NCI-H510A (cell line): Measurements from ENCODE around the gene BACH2.
"Not testable (repeated sequence)": the region's sequence is repeated elsewhere in the genome, so short reads cannot be mapped to it uniquely, and the experiment has no call there.

Source experiments
- DNase-seq: peaks from one replicate; lab custom pipeline; 2025; lab: John Stamatoyannopoulos, UW

Gene BACH2

DNA sequence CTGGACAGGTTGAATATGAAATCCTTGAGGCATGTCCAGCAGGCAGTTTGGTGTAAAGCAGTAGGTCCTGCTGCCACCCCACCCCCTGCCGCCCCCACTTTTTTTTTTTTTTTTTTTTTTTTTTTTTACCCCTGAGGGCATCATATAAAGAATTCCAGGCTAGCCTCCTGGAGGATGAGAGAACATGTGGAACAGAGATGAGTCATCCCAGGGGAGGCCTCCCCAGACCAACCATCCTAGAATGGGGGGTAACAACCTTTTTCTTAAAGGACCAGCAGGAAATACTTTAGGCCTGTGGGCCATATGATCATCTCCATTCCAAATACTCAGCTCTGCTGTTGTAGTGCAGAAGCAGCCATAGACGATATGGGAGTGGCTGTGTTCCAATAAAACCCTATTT lies 231.5 kb downstream of the BACH2 start:
- no peak for DNase-seq

GRCh38 chr6:90062667-90063066 lies 234.0 kb downstream of the BACH2 start:
- no peak for DNase-seq

GRCh38 chr6:90062051-90062450 lies 234.6 kb downstream of the BACH2 start:
- no peak for DNase-seq

DNA sequence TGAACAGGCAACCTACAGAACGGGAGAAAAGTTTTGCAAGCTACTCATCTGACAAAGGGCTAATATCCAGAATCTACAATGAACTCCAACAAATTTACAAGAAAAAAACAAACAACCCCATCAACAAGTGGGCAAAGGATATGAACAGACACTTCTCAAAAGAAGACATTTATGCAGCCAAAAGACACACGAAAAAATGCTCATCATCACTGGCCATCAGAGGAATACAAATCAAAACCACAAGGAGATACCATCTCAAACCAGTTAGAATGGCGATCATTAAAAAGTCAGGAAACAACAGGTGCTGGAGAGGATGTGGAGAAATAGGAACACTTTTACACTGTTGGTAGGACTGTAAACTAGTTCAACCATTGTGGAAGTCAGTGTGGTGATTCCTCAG lies 237.5 kb downstream of the BACH2 start:
- DNase-seq: not testable (repeated sequence)

- DNase-seq: not testable (repeated sequence)
Measured at GRCh38 chr6:90055924-90056323, 240.7 kb downstream of the BACH2 start.

GRCh38 chr6:90054193-90054592 lies 242.4 kb downstream of the BACH2 start:
- DNase-seq: not testable (repeated sequence)

GRCh38 chr6:90053614-90054013 lies 243.0 kb downstream of the BACH2 start:
- no peak for DNase-seq

DNA sequence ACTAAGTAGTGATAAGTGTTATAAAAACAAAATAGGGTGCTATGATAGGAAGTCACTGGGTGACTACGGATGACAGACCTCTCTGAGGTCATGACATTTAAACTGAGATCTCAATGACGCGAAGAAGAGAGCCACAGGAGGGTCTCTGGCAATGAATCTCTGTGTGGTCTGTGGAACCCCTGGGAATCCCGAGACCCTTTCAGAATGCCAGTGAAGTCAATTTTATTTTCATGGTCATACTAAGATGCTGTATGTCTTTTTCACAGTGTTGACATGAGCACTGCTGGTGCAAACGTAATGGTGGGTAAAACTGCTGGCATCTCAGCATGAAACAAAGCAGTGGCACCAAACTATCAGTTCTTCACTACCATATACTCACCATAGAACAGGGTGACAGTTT lies 247.3 kb downstream of the BACH2 start:
- DNase-seq: no peak

GRCh38 chr6:90048206-90048967 lies 248.3 kb downstream of the BACH2 start:
- DNase-seq: no peak

DNA sequence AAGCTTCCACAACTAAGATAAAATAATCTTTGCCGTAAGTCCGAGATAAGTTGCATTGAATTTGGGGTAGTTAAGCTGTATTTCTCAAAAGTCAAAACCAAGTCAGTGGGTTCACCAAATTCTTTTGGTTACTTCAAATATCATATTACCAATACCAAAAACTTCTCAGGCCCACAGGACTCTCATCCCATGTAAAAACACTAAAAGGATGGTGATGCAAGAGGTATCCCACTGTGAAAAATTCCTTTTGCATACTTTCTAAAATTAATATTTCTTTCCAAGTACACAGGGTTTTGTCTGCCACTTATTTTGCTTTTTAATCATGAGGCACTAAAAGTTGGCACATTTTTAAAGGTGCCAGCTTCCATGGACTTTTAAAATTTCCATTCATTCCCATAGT lies 251.1 kb downstream of the BACH2 start:
- DNase-seq: no peak

GRCh38 chr6:90044833-90045381 lies 251.7 kb downstream of the BACH2 start:
- DNase-seq: no peak

- DNase-seq: no peak
Measured at GRCh38 chr6:90044182-90044832, 252.3 kb downstream of the BACH2 start.

GRCh38 chr6:90040931-90041330 lies 255.7 kb downstream of the BACH2 start:
- DNase-seq: no peak

DNA sequence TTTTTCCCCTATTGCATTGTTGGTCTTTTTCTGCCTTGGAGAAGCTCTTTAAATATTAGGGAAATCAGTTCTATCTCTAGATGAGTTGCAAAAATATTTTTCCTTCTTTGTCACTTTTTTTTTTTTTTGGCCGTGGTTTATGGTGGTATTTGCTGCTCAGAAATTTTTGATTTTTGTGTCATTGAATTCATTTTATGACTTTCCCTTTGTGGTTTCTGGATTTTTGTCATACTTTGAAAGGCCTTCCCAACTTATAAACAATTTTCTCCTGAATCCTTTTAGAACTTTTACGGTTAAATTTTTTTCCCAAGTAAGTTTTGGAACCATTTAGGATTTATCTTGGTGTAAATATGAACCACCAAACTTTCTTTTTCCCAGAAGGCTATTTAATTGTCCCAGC lies 256.7 kb downstream of the BACH2 start:
- no peak for DNase-seq

GRCh38 chr6:90038961-90039653 lies 257.5 kb downstream of the BACH2 start:
- DNase-seq: no peak

- DNase-seq: no peak
Measured at GRCh38 chr6:90036963-90037362, 259.7 kb downstream of the BACH2 start.

DNA sequence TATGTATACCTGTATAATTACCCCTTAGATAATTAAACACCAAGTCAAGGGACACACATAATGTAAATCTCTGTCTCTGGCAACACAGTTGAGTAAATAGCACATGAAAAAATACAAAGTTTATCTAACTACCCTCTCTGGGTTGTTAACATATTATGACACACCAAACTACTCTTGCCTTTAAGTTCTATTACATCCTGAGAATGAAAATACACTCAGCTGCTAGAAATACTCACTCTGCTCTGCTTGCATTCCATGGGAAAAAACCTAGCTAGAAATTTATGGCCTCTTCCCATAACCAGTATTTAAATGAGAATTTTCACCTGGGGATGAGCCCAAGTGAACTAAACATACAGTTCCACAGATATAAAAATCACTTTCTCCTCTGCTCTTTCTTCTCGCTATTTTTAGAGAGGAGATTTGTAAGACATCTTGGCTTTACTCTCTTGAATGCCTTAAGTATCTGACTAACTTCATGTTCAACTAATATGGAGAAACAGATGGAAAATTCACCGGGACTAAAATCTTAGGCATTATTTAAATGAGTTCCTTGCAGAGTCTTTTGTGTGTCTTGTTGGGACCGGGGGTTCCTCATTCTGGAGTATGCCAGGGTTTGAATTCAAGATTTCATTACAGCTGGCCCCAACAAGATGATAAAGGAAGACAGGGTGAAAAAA lies 261.5 kb downstream of the BACH2 start:
- no peak for DNase-seq

DNA sequence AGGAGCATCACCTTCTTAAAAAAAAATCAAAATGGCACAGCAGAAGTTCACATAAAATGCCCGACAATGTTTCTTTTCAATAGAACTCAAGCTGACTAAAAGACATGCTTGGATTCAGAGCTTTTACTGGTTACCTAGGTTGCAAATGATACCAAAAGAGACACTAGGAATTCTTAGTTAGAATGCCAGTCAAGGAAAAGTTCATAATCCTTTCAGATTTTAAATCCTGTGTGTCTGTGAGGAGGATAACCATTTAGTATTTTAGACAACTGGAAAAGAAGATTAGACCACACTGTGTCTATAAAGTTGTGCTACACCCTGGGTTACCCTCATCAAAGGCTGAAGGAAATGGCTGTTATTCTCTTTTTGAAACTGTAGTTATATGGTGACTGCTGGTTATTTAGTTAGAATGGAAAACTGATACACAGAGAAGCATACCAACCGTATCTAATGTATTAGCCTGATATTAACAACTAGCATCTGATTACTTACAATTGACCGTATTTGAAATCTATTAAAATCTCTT lies 262.8 kb downstream of the BACH2 start:
- DNase-seq: no peak

GRCh38 chr6:90032489-90033212 lies 264.0 kb downstream of the BACH2 start:
- DNase-seq: not testable (repeated sequence)

DNA sequence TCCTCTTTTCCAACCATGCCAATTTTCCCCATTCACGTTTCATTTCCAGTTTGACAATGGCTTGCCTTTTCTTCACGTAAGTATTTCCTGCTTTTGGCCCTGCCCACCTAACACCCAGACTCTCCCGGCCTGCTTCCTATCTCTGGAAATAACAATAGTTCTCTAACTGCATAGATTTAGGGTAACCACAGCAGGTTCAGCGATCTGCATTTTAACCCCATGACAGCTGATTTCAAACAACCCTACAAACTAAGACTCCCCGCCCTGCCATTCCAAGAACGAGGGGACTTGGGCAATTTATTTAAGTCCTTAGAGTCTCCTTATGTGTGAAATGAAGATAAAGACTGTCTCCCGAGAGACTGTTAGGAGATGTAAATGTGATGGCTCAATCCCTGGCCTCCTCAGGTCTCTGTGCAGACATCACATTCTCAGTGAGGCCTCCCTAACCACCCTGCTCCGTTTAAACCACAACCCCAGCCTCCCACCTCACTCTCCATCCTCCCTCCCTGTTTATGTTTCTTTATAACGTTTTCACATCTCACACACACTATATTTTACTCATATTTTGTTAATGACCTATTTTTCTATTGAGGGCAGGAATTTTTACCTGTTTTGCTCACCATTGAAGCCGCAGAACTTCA lies 267.5 kb downstream of the BACH2 start:
- no peak for DNase-seq
